ENCODE results near the gene PDE4DIP. TPM values are rescaled to one million over a fixed set of nuclear protein-coding genes. Genes with fewer than 3 reads are reported as not detected.
"Not testable (repeated sequence)": the region's sequence is repeated elsewhere in the genome, so short reads cannot be mapped to it uniquely, and the experiment has no call there.

Gene PDE4DIP
- total and polyA plus RNA-seq, 2 donors (not counting 3 experiments of a cell fraction or from before 2014, with no cell fraction given) = 6.3 to 26.4 TPM

DNA sequence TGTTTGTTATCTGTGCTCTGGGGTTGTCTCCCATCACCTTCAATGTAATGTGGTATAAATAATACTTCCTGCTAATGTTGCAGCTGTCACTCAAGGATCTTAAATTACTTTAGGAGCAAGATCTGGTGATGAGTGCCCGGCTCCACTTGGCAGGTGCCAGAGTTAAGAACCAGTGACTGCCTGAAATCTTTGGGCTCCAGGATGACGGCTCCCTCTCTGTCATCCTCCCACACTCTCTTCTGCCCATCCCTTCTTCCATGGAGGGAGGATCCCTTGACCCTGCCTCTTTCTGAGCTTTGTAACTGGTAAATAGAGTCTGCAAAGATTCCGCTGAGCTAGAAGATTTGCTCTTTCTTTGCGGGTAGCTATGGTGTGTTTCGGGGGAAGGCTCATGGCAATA lies 44.4 kb downstream of the PDE4DIP start:
- BruUV-seq (replicated peaks); DNase-seq (ENCODE audit: low read depth, low spot score); dilution Hi-C loops (cut with MboI; ENCODE audit: extremely low pct_ligation_motif_present, low sequenced_read_pairs): not testable (repeated sequence)

DNA sequence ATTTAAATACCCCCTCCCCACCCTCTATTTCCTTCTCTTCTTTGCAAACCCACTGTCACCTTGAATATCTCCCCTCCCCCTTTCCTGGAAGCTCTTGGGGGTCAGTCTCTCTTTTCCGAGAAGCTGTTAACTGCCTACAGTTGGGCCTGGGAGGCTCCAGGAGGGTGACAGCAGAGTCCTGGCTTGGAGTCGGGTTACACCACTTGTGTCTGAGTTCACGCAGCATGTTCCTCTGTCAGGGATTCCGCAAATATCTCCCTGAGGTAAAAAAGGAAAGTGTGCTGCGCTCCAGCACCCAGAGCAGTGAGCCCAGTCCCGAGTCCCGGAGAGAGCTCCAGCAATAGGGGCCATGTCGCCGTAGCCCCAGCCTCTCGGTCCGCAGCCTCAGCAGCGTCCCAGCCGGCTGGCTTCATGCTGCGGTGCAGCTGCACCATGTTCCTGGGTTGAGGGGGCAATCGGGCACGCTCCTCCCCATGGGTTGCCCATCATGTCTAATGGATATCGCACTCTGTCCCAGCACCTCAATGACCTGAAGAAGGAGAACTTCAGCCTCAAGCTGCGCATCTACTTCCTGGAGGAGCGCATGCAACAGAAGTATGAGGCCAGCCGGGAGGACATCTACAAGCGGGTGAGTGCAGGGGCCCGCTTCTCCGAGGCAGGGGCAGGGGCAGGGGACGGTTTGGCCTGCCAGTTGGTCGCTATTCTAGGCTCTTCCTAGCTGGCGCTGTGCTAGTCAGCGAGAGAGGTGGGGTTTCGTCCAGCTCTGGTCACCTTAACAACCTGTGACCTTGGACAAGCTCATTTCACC lies 45.2 kb downstream of the PDE4DIP start:
- DNase-seq (ENCODE audit: low read depth, low spot score); CTCF ChIA-PET; H4K20me1 ChIP-seq (replicated peaks; ENCODE audit: control insufficient read depth, extremely low read depth, insufficient read depth, low read length); BruUV-seq (replicated peaks); H3K9me3 ChIP-seq (replicated peaks; ENCODE audit: control insufficient read depth, insufficient read depth, low read length); intact Hi-C loops (cut with micrococcal nuclease); H2AFZ ChIP-seq (ENCODE audit: low read depth, low read length); H3K9me1 ChIP-seq (replicated peaks; ENCODE audit: control insufficient read depth, extremely low read depth, insufficient read depth, low read length); H3K27me3 ChIP-seq (ENCODE audit: control insufficient read depth in 2 of 2, insufficient read depth in 2 of 2, low read length in 2 of 2); FAIRE-seq; H3K4me1 ChIP-seq (ENCODE audit: control insufficient read depth, extremely low read depth, insufficient read depth, low read length); dilution Hi-C loops (cut with MboI; ENCODE audit: extremely low pct_ligation_motif_present, low sequenced_read_pairs); H3K4me2 ChIP-seq (ENCODE audit: insufficient read depth, low read length); POLR2A ChIA-PET; H3K36me3 ChIP-seq (ENCODE audit: control insufficient read depth in 2 of 2, extremely low read depth in 1 of 2, insufficient read depth in 2 of 2, low read length in 2 of 2); H3K27ac ChIP-seq (ENCODE audit: insufficient read depth, low read depth, low read length); H3K79me2 ChIP-seq (ENCODE audit: control insufficient read depth, insufficient read depth, low read length); H3K4me3 ChIP-seq (replicated peaks in 1 of 3; ENCODE audit: insufficient read depth in 1 of 3, low read depth in 1 of 3, low read length in 3 of 3); H3K9ac ChIP-seq (replicated peaks; ENCODE audit: extremely low read depth, insufficient read depth, low read length): not testable (repeated sequence)

More for the DNA sequence above, 44.4 kb downstream of the PDE4DIP start:
- H3K4me1 ChIP-seq (ENCODE audit: control insufficient read depth, extremely low read depth, insufficient read depth, low read length); H3K36me3 ChIP-seq (ENCODE audit: control insufficient read depth in 2 of 2, extremely low read depth in 1 of 2, insufficient read depth in 2 of 2, low read length in 2 of 2); H3K9me1 ChIP-seq (replicated peaks; ENCODE audit: control insufficient read depth, extremely low read depth, insufficient read depth, low read length); CTCF ChIA-PET; H3K9me3 ChIP-seq (replicated peaks; ENCODE audit: control insufficient read depth, insufficient read depth, low read length); intact Hi-C loops (cut with micrococcal nuclease); H3K27me3 ChIP-seq (ENCODE audit: control insufficient read depth in 2 of 2, insufficient read depth in 2 of 2, low read length in 2 of 2); H3K27ac ChIP-seq (ENCODE audit: insufficient read depth, low read depth, low read length); POLR2A ChIA-PET; H4K20me1 ChIP-seq (replicated peaks; ENCODE audit: control insufficient read depth, extremely low read depth, insufficient read depth, low read length); H3K9ac ChIP-seq (replicated peaks; ENCODE audit: extremely low read depth, insufficient read depth, low read length); FAIRE-seq; H3K4me2 ChIP-seq (ENCODE audit: insufficient read depth, low read length); H2AFZ ChIP-seq (ENCODE audit: low read depth, low read length); H3K79me2 ChIP-seq (ENCODE audit: control insufficient read depth, insufficient read depth, low read length); H3K4me3 ChIP-seq (replicated peaks in 1 of 3; ENCODE audit: insufficient read depth in 1 of 3, low read depth in 1 of 3, low read length in 3 of 3): not testable (repeated sequence)

DNA sequence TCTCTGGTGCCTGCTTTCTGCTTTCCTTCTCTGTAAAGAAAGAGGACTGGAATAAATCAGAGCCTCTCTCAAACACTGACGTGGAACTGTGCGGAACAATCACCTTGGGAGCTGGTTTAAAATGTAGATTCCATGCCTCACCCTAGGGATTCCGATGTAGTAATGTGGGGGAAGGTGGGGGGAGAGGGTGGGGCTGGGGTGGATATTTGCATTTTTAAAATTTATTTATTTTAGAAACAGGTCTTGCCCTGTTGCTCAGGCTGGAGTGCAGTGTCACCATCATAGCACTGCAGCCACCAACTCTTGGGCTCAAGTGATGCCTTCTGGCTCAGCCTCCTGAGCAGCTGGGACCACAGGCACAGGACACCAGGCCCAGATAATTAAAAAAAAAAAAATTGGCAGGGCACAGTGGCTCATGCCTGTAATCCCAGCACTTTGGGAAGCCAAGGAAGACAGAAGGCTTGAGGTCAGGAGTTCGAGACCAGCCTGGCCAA lies 45.9 kb downstream of the PDE4DIP start:
- H3K4me1 ChIP-seq (ENCODE audit: control insufficient read depth, extremely low read depth, insufficient read depth, low read length); H3K79me2 ChIP-seq (ENCODE audit: control insufficient read depth, insufficient read depth, low read length); intact Hi-C loops (cut with micrococcal nuclease); H3K9me1 ChIP-seq (replicated peaks; ENCODE audit: control insufficient read depth, extremely low read depth, insufficient read depth, low read length); FAIRE-seq; H3K27me3 ChIP-seq (ENCODE audit: control insufficient read depth in 2 of 2, insufficient read depth in 2 of 2, low read length in 2 of 2); dilution Hi-C loops (cut with MboI; ENCODE audit: extremely low pct_ligation_motif_present, low sequenced_read_pairs); CTCF ChIA-PET; H3K4me3 ChIP-seq (replicated peaks in 1 of 3; ENCODE audit: insufficient read depth in 1 of 3, low read depth in 1 of 3, low read length in 3 of 3); H3K9ac ChIP-seq (replicated peaks; ENCODE audit: extremely low read depth, insufficient read depth, low read length); BruUV-seq (replicated peaks); H3K27ac ChIP-seq (ENCODE audit: insufficient read depth, low read depth, low read length); H2AFZ ChIP-seq (ENCODE audit: low read depth, low read length); POLR2A ChIA-PET; H3K9me3 ChIP-seq (replicated peaks; ENCODE audit: control insufficient read depth, insufficient read depth, low read length); H4K20me1 ChIP-seq (replicated peaks; ENCODE audit: control insufficient read depth, extremely low read depth, insufficient read depth, low read length); H3K36me3 ChIP-seq (ENCODE audit: control insufficient read depth in 2 of 2, extremely low read depth in 1 of 2, insufficient read depth in 2 of 2, low read length in 2 of 2); DNase-seq (ENCODE audit: low read depth, low spot score); H3K4me2 ChIP-seq (ENCODE audit: insufficient read depth, low read length): not testable (repeated sequence)

DNA sequence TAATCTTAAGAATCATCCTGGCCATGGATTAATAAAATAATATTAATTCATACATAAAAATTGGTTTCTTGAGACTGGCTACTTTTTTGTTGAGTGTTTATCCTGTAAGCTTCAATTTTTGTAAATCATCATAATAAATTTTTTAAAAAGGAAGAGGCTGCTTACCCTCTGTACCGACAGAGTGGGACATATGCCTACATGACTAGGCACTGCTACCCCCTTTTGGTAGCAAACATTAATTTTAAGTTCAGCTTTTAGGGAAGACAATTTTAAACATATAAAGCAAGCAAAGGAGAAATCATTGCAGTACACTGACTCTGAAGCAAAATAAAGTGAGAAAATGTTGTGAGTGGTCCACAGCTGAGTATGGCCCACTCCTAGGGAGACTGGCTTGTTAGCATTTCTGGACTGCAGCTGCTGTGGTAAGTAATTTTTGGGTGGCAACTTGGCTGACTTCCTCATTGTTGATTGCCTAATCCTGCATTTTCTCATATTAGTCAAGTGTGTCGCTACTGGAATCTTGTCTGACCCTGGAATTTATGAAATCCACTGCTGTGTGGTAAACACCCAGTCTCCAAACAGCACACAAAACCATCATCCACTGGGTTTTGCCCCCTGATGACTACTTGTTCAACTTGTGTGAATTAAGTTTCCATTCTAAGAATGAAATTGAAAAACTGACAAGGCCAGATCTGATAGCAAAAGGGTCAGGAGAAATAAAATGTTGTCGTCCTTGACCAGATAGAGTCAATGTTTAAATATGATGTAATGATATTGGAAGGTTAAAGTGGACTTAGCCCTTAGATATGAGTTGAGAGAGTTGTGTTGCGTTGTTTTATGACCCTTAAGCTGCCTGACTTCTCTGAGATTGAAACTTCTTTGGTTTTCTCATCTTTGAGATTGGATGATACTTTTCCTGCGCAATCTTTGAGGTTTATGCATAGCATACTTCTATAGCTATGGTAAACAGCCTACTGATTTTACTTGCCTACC lies 50.4 kb downstream of the PDE4DIP start:
- H3K4me3 ChIP-seq (replicated peaks in 1 of 3; ENCODE audit: insufficient read depth in 1 of 3, low read depth in 1 of 3, low read length in 3 of 3); H3K4me2 ChIP-seq (ENCODE audit: insufficient read depth, low read length); H3K36me3 ChIP-seq (ENCODE audit: control insufficient read depth in 2 of 2, extremely low read depth in 1 of 2, insufficient read depth in 2 of 2, low read length in 2 of 2); H3K9me1 ChIP-seq (replicated peaks; ENCODE audit: control insufficient read depth, extremely low read depth, insufficient read depth, low read length); FAIRE-seq; DNase-seq (ENCODE audit: low read depth, low spot score); H2AFZ ChIP-seq (ENCODE audit: low read depth, low read length); H3K9ac ChIP-seq (replicated peaks; ENCODE audit: extremely low read depth, insufficient read depth, low read length); CTCF ChIA-PET; POLR2A ChIA-PET; BruUV-seq (replicated peaks); H4K20me1 ChIP-seq (replicated peaks; ENCODE audit: control insufficient read depth, extremely low read depth, insufficient read depth, low read length); H3K4me1 ChIP-seq (ENCODE audit: control insufficient read depth, extremely low read depth, insufficient read depth, low read length); H3K9me3 ChIP-seq (replicated peaks; ENCODE audit: control insufficient read depth, insufficient read depth, low read length); dilution Hi-C loops (cut with MboI; ENCODE audit: extremely low pct_ligation_motif_present, low sequenced_read_pairs); H3K27ac ChIP-seq (ENCODE audit: insufficient read depth, low read depth, low read length); H3K27me3 ChIP-seq (ENCODE audit: control insufficient read depth in 2 of 2, insufficient read depth in 2 of 2, low read length in 2 of 2); H3K79me2 ChIP-seq (ENCODE audit: control insufficient read depth, insufficient read depth, low read length); intact Hi-C loops (cut with micrococcal nuclease): not testable (repeated sequence)

Data from endothelial cell of umbilical vein (primary cell).